Eye (tissue), 1 donor: ENCODE results near the gene KLK3.

Experiments used
- DNase-seq: peaks from one replicate; pipeline ENCODE4 v3.0.0-alpha.2; 2015

Gene KLK3

DNA sequence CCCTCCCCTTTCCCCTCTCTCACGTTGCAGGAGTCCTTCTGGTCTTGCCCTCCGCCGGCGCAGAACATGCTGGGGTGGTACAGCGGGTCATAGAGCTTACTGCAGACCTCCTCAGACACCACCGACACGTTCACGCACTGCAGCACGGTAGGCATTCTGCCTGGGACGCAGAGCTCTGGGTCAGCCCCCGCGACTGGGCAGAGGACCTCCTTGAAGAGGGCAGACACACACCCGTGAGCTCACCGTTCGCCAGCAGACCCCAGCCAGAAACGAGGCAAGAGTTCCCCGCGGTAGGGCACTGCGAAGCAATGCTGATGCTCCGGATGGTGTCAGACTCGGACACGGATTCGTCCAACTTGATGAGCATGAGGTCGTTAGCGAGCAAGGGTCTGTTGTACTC lies 53.6 kb downstream of the KLK3 start:
- peak; percentile 28 for DNase-seq

GRCh38 chr19:50909240-50910070 lies 54.7 kb downstream of the KLK3 start:
- peak; percentile 91 for DNase-seq
